ENCODE data around the gene APAF1. TPM values are rescaled to one million over a fixed set of nuclear protein-coding genes. Genes with fewer than 3 reads are reported as not detected.

APAF1 gene
- polyA plus RNA-seq, 10 donors: 22.4 to 36.8 (median 30.2) TPM

DNA sequence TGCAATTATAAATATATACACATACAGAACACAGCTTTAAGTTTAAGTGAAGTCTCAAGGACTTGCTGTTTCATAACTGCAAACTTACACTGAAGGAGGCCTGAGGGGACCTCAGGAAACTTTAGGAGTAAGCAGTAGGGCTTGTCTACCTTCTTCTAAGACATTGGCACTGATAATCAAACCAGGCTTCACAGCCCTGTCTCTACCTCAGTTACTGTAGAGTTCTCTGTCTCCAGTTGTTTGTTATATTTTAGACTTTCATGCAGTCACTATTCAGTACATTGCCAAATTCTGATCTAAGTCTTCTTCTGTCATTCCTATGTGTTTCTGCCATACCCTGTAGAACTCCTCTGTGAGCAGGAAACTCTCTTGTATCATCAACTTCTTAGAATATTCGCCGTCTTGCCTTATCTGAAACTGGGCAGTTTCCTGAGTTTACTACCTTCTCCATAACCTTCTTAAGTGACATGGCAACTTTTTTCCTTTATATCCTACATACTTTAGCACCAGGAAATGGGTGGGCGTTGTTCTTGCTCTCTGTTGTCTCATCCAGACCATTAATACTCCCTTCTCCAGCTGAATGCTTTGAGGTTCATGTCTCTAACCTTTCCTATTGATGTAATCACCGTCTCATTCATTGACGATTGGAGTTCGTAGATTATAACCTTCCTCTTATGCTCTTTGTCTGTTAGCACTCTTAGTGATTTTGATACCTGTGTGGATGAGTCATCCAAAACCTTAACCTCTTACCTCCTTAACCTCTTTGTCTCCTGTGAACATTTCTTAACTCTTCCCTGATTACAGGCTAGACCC, 11.4 kb downstream of the APAF1 start:
- DNase-seq: no peak

DNA sequence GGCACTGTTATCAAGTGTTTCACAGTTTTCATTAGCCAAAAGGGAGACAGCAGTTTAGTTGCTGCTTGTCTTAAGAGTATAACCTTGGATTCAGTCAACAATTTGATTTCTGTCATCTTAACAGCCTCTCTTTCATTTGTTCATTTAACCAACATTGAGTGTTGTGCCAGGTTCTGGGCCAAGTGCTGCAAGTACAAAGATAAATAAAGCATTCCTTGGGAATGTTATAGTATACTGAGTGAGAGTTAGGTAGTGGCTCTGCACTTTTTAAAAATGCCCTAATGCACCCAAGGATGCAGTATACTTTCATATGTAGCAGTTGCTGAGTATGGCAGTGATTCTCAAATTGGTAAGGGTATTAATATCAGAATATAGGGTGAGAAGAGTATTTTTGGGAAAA, 15.4 kb downstream of the APAF1 start:
- DNase-seq: no peak

DNA sequence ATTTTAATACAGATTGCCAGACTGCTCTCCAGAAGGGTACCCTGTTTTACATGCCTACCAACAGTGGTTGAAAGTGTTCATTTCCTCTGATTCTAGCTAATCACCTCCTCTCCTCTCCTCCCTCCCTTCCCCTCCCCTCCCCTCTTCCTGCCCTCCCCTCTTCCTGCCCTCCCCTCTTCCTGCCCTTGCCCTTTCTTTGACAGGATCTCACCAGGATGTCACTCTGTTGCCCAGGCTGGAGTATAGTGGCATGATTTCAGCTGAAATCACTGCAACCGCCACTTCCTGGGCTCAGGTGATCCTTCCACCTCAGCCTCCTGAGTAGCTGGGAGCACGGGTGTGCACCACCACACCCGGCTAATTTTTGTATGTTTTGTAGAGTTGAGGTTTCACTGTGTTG, 24.7 kb downstream of the APAF1 start:
- no peak for DNase-seq

DNA sequence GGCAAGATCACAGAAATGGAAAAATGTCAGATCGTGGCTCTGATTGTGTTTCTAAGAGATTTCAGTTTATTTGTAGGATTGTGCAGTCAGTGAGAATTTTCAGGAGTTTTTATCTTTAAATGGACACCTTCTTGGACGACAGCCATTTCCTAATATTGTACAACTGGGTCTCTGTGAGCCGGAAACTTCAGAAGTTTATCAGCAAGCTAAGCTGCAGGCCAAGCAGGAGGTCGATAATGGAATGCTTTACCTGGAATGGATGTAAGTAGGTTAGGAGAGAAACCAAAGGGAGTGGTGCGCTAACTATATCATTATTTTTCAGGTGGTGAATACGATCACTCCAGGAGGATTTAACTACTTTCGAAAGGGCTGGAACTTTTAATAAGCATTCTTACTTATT, 26.4 kb downstream of the APAF1 start:
- DNase-seq: no peak

DNA sequence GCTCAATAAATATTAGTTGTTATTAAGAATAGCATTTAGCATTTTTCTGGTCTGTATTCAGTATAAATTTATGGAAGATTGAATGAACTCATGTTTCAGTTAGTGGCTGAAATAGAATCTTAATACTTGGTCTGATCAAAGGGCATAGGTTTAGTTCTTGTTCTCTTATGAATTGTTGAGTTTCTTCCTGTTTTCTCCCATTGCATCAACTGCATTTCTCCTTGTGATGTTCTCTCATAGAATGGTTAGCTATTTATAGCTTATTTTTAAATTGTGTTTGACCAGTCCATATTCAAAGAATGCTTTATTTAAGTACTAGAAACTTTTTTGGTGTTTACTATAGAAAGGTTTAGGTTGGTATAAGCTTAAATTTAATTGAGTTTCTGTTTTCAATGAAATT, 29.8 kb downstream of the APAF1 start:
- no peak for DNase-seq

DNA sequence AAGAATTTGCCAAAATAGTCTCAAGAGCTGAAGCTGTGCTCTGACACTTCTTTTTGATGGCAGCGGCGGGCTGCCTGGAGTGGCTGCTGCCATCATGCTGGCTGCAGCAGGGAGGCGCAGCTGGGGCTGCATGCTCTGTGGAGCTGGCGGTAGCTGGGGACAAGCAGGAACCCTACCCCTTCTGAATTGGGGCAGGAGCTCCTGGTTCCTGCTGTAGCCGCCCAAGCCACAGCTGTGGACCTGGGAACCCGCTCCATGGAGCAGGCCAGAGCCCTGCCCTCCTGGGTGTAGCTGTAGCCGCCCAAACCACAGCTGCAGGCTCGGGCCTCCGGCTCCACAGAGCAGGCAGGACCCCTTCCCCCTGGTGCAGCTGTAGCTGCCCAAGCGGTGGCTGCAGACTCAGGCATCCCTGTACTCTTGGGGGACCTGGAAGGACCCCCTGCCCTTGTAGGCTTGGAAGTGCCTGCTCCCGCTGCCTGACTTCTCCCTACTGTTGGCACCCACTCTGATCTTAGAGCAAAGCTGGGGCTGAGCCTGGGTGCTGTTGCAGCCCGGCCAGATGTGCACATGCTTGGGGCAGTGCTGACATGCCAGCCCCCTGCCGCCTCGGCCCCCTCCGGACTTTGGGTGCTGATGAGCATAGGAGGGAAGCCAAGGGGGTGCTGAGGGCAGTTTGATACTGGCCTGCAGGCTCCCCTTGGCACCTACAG, 33.3 kb downstream of the APAF1 start:
- no peak for DNase-seq

DNA sequence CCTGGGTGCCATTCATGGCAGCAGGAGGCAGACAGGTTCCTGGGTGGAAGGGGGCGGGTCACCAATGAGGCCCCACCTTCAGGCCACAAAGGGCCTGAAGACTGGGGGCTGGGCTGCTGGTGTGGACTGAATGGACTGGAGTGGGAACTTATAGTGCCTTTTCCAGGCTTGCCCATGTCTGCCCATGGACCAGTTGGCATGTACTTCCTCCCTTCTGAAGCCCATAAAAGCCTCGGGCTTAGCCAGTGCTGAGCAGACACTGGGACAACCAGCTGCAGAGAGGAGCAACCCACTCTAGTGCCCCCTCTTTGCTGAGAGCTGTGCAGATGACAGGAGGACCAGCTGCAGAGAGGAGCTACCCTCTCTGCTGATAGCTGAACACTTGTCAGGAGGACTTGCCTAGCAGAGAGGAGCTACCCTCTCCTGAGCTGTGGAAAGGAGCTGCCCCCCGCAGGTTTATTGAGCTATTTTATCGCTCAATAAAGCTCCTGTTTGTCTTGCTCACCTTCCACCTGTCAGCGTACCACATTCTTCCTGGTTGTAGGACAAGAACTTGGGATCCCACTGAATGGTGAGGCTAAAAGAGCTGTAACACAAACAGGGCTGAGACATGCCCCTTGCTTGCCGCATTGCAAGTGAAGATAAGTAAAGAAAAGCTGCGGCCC, 34.0 kb downstream of the APAF1 start:
- no peak for DNase-seq

DNA sequence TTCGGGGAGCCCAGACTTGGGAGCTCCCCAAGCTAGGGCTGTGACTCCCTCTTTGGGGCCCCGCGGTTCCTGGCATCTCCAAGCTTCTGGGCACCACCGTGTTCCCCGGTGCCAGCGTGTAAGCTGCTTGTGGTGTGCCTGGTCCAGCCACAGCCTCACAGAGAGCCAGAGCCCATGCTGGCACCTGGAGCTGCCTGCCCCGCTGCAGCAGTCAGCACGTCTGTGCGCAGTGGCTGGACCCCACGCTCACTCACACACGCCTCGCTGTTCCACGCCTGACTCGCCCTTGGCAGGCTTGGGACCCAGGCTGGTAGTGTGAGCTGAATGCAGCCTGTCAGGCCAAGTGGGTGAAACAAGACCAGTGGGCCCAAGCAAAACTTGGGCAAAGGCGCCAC, 34.5 kb downstream of the APAF1 start:
- DNase-seq: no peak

DNA sequence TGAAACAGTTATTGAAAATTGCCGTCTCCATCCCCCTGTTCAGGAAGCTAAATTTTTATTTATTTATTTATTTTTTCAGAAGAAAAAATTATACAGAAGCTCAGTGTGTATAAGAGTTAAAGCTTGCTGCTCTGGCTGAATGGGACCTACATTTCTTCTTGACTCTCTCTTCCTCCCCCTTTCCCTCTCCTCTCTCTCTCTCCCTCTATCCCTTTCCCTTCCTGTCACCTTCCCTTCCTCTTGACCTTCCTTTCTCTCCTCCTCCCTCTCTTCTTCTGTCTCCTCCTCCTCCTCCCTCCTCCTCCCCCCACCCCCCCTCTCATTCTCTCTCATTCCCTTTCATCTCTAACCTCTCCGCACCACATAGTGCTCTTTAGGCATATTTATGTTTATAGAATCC, 39.1 kb downstream of the APAF1 start:
- no peak for DNase-seq

DNA sequence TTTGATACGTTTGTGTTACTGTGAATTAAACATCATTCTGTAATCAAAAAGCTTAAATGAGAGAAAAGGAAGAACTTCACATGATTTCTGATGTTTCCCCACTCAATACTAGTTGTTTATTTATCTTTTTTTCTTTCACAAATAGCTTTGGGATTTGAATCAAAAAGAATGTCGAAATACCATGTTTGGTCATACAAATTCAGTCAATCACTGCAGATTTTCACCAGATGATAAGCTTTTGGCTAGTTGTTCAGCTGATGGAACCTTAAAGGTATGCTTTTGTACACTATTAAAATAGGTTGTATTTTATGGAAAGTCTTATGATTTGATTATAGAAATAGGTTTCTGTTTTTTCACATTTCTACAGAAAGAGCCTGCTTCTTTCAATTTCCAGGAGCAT, 41.5 kb downstream of the APAF1 start:
- no peak for DNase-seq

DNA sequence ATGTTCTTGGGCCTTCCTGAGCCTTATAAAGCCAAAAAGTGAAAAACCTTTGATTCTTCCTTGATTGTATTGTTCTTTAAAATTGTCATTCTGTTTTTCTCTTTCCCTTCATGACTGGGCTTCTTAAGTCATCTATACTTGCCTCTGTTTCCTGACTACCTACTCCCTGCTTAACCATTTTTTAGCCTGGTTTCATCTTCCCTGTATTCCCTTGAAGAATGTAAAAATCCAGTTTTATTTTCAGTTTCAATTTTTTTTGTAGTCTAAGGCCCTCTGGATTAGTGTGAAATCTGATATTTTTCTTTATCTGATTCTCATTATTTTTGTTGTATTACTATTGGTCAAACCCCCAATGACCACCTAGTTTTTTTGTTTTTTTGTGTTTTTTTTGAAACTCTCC, 46.3 kb downstream of the APAF1 start:
- DNase-seq: no peak

DNA sequence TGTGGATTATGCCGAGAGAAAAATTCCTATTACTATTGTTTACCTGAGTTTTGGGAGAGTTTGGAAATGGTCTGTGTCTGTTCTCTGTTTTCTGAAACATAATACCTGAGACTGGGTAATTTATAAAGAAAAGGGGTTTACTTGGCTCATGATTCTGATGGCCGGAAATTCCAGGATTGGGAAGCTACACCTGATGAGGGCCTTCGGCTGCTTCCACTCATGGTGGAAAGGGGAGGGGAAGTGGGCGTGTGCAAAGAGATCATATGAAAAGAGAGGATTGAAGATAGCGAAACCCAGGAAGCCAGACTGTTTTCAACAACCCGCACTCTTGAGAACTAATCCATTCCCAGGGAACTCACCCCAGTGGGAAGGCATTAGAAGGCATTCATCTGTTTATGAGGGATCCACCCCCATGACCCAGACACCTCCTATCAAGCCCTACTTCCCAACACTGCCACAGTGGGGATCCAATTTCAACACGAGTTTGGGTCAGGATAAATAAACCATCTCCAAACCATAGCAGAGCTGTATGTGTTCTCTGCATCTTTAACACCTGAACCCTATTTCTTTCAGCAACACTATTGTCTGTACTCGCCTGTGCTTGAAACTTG, 51.1 kb downstream of the APAF1 start:
- no peak for DNase-seq

DNA sequence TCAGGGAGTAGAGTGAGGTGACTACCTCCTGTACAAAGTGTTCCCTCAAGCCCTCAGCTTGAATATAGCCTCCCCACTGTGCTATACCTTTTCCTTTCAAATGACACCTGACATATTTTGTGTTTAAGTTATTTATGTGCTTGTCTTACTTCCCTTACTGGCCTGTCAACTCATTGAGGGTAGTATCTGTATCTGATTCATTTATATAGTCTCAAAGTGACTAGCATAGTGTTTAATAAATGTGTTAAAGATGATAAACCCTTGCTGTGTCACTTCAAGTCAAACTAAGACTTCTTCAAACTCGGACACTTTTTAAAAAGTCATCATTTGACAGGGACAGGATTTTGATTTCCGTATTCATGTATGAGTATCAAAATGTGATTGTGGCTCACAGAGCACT, 52.1 kb downstream of the APAF1 start:
- no peak for DNase-seq

DNA sequence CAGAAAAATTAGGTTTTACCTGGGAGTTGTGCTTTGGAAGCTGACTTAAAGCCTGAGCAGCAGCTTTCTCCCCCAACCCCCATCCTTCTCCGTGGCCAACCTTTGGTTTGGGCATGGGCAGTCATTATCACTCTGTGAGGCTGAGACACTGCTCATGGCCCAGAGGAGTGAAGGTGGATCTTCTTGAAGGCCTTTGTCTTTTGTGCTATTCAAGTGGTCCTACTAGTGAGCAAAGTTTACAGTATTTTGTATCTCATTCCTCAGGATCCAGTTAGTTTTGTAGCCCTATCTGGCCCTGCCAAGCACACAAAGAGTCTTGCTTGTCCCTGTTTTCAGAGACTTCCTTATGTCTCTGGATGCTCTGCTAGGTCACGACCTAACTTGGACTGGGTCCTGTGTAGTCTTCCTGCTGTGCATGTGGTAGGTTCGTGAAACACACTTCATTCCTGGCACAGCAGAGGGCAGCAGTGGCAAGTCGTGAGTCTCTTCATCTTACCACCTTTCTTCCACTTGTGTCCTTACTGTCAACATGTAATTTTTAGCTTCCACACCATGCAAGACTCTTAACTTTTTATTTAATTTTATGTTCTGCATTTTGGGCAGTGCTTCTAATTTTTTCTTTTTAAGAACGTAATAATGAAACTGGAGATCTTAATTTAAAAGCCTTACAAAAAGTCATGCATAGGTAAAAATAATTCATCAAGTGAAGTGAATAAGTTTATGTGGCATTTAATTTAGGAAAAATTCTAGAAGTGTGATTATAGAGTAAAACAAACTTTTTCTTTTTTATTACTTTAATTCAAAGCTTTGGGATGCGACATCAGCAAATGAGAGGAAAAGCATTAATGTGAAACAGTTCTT, 53.7 kb downstream of the APAF1 start:
- DNase-seq: peak; percentile 10 to 63 (median 34)

DNA sequence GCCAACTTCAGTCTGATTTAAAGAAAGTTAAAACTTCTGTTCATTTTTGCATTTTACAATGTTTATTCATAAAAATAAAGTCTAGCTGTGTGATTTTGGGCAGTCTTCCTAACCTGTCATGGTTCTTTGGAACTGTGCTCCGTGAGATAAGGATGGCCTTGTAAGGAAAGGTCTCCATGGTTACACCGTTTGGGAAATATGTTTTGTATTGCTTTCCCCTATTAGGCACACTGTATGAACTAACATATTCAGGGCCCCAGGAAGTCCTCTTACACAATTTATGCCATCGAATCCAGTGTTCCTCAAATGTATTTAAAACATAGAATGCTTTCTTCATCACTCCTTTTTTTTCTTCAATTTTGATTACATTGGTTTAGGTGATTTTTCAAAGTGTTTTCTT, 54.5 kb downstream of the APAF1 start:
- DNase-seq: peak in 1 of 3 donors; percentile 12

DNA sequence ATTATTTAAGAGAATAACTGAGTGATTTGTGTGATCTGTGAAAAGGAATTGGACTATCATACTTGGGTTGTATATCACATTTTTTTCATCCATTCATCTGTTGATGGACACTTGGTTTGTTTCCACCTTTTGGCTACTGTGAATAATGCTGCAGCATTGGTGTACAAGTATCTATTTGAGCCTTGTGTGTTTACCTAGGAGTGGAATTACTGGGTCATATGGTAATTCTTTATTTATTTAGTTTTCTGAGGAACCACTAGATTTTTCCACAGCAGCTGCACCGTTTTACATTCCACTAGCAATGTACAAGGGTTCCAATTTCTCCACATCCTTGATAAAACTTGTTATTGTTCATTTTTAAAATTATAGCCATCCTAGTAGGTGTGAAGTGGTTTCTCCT, 56.1 kb downstream of the APAF1 start:
- no peak for DNase-seq

DNA sequence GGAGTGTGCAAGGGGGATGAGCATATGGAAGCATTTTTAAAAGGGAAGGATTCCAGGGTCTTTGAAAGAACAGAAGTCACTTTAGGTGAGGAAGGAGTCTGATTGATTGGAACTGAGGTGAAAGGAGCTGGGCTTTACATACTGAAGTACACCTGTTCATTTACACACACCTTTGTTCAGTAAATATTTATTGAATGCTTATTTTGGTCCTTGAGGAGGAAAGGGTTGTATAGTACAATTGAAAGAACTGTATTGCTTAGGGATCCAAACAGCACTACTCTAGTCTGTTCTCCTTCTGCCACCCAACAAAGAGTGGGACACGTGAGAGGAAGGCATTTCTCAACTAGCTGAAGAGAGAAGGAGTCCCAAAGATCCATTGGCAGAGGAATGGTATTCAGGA, 63.9 kb downstream of the APAF1 start:
- no peak for DNase-seq

DNA sequence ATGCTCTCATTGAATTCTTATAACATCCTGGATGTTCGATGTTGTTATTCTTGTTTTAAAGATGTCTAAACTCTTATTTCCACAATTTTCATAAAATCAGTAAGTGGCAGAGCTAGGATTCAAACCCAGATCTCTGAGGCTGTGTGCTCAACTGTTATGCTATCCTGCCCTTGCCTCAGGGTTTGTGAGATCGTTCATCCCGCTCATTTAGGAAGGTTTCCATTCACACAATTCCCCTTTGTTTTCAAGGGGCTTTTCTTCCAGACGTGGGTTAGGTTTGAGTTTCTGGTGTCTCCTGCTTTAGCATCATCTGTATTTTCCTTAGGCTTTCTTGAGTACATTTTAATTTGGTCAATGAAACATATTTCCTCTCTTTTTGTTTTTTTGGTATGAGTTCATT, 69.3 kb downstream of the APAF1 start:
- DNase-seq: no peak

DNA sequence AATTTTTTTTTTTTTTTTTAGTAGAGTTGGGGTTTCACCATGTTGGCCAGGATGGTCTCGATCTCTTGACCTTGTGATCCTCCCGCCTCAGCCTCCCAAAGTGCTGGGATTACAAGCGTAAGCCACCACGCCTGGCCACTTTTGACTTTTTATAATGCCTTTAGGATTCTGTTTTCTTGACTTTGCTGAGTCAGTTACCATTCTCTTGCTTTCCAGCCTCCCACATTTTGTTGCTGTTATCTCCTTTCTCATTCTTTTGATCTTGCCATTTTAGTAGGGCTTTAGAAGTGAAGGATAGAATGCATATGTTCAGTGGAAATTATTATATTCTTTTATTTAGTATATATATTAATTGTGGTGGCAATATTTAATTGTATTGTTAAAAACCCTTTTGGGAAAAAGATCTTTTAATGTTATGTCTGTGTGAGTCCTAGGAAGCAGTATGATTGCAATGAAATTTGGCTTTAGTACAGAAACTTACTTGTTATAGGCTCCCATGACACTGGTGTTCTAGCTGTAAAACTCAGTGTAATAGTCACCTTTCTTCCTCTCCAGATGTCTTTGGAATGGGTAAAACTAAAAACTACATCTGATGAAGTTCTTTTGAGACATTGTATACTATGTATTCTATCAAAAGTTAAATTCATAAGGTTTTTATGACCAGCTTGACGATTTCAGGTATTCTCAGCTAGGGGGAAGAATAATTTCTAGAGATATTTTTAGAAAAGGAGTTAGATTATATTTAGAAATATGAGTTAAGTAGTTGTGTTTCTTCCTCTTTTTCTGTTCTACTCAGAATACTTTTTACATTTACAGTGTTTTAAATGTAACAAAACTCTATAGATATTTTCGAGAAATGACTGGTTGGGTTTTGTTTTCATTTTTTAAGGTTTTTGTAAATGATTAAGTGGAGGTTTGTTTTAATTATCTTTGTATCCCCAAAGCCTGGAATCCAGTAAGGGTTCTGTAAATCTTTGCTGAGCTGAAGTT, 74.7 kb downstream of the APAF1 start:
- no peak for DNase-seq

DNA sequence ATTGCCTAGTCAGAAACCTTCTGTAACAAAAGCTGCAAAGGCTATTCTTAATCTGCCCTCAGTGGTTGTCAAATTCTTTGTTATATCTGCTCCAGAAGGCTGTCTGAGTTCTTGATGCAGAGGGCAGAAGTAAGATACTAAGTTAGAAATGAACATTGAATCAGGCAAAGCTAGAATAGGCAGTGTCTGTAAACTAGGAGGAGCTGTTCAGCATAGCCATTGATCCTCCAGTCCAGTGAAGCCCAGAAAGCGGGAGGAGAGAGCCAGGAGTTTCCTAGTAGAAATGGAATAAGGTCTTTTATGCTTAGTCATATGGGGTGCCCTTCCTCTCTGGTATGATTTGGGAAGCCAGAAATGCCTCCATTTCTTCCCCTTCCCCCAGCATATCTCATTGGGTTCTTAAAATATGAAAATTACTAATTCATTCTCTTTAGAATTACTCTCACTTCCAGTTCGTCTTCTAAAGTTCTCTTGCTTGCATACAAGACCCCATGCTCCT, 76.2 kb downstream of the APAF1 start:
- DNase-seq: no peak
